ENCODE data around the gene ATF3.
A peak's percentile ranks its signal among the peaks of the same experiment; 100 is the strongest.
"Not testable (repeated sequence)": the region's sequence is repeated elsewhere in the genome, so short reads cannot be mapped to it uniquely, and the experiment has no call there.

The ATF3 gene

GRCh38 chr1:212650228-212650627 lies 41.7 kb downstream of the ATF3 start:
- peaks cover under 1% of the 10 kb centered on the region for H3K27me3 Mint-ChIP-seq
- no peak overlapping the region for H3K4me3 Mint-ChIP-seq
- no peak overlapping the region for H3K27ac Mint-ChIP-seq
- no peaks in the 10 kb centered on the region for H3K9me3 Mint-ChIP-seq
- peaks cover 20% of the 10 kb centered on the region for H3K4me1 Mint-ChIP-seq (ENCODE audit: low read depth)
- intact Hi-C loops (cut with micrococcal nuclease), result no loop called here
- peaks cover 54% of the 10 kb centered on the region for H3K36me3 Mint-ChIP-seq (ENCODE audit: low read depth)

GRCh38 chr1:212651521-212651920 lies 43.0 kb downstream of the ATF3 start:
- no peak overlapping the region for H3K27ac Mint-ChIP-seq
- H3K4me3 Mint-ChIP-seq, result no peak overlapping the region
- intact Hi-C loops (cut with micrococcal nuclease), result no loop called here
- H3K27me3 Mint-ChIP-seq, result peaks cover 5% of the 10 kb centered on the region
- peaks cover 8% of the 10 kb centered on the region for H3K4me1 Mint-ChIP-seq (ENCODE audit: low read depth)
- H3K36me3 Mint-ChIP-seq (ENCODE audit: low read depth), result peaks cover 65% of the 10 kb centered on the region
- no peaks in the 10 kb centered on the region for H3K9me3 Mint-ChIP-seq

DNA sequence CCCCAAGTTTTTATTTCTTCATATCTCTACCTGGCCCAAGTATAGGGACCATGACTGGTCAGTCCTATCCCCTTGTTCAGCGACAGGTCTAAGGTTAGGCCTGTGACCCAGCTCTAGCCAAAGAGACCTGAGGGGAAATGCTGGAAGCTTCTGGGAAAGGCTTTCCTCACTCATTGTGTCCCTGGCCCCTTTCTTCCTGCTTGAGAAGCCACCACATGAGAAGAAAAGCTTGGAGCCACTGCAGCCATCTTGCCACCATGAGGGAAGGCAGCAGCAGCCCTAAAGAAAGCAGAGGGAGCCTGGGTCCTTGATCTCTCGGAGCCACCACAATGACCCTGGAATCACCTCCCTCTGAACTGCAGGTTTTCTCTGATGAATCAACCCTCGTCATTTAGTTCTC lies 43.4 kb downstream of the ATF3 start:
- Mint-ChIP-seq H3K4me3 (no peak overlapping the region), H3K9me3 (no peaks in the 10 kb centered on the region), H3K27me3 (peaks cover 5% of the 10 kb centered on the region), H3K4me1 (ENCODE audit: low read depth) (peaks cover 5% of the 10 kb centered on the region), H3K36me3 (ENCODE audit: low read depth) (peaks cover 65% of the 10 kb centered on the region), H3K27ac (no peak overlapping the region)
- intact Hi-C loops (cut with micrococcal nuclease), result no loop called here

DNA sequence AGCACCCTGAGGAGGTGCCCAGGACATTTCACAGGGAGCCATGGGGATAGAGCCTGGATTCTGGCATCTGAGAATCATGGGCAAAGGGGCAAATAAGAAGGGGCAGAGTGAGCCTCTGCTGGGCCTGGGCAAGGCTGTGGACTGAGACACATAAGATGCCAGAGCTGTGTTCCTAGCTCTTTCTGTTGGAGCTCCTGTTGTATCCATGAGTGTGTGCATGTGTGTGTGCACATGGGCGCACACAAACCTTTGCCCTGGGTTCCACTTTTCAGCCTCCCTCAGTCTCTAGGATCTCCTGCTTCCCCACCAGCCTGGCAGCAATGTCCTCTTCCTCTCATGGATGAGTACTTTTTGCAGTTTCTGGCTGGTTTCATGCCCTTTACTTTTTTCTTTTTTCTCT lies 44.0 kb downstream of the ATF3 start:
- Mint-ChIP-seq H3K27ac (no peak overlapping the region), H3K9me3 (no peaks in the 10 kb centered on the region), H3K4me1 (ENCODE audit: low read depth) (peaks cover 10% of the 10 kb centered on the region), H3K4me3 (no peak overlapping the region), H3K36me3 (ENCODE audit: low read depth) (peaks cover 69% of the 10 kb centered on the region), H3K27me3 (peaks cover 5% of the 10 kb centered on the region)
- intact Hi-C loops (cut with micrococcal nuclease), result no loop called here

DNA sequence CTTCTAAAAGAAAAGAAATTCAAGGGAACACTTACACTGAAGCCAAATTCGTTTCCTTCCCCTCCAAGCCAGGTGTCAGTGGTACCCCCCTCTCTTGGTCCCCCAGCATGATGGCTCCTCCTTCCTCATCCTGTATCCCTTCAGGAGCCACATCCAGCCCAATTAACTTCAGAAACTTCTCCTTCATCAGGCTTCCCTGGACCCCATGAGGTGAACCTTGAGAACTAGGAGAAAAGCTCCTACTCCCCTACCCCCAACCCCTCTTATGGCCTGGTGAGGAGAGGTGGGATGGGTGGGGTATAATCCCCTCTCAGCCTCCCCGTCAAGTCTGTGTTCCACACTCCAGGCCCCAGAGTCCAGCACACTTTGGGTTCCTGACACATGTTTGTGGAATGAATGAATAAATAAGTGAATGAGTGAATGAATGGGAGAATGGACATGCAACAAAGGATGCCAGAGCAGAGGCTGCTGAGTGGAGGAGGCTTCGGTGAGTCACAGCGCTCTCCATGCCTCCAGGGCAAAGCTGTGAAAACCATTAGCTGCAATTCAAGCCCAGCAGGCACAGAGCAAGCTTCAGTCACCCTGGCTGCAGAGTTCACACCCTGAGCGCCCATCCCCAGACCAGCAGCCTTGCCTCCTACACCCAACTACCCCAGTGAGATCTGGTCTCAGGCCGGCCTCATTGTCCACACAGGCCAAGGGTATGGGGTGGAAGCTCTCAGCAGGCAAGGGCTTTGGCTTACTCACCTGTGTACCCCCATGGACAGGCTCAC lies 47.3 kb downstream of the ATF3 start:
- intact Hi-C loops (cut with micrococcal nuclease), result no loop called here
- no peak overlapping the region for H3K27ac Mint-ChIP-seq
- no peaks in the 10 kb centered on the region for H3K9me3 Mint-ChIP-seq
- H3K4me1 Mint-ChIP-seq (ENCODE audit: low read depth), result peaks cover 22% of the 10 kb centered on the region
- peaks cover 94% of the 10 kb centered on the region for H3K36me3 Mint-ChIP-seq (ENCODE audit: low read depth)
- no peak overlapping the region for H3K4me3 Mint-ChIP-seq
- H3K27me3 Mint-ChIP-seq, result peaks cover 6% of the 10 kb centered on the region

DNA sequence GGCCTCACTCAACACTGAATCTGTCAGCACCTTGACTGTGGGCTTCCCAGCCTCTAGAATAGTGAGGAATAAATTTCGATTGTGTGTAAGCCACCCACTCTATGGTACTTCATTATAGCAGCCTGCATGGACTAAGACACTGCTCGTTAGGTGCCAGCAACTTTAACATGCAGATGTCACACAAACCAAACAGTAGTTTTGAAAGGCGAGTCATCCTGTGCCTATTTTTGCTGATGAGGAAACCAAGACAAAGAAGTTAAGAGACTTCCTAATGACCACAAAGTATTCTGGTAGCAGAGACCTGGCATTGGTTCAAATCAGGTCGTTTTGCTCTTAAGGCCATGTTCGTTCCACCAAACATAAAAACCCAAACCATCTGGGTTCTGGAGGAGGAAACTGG lies 48.2 kb downstream of the ATF3 start:
- H3K4me3 Mint-ChIP-seq, result no peak overlapping the region
- H3K27ac Mint-ChIP-seq, result no peak overlapping the region
- H3K4me1 Mint-ChIP-seq (ENCODE audit: low read depth), result peaks cover 27% of the 10 kb centered on the region

GRCh38 chr1:212658250-212658649 lies 49.7 kb downstream of the ATF3 start:
- H3K9me3 Mint-ChIP-seq; H3K4me3 Mint-ChIP-seq; intact Hi-C loops (cut with micrococcal nuclease); H3K27ac Mint-ChIP-seq: not testable (repeated sequence)
- Mint-ChIP-seq H3K4me1 (ENCODE audit: low read depth) (peaks cover 32% of the 10 kb centered on the region), H3K36me3 (ENCODE audit: low read depth) (peaks cover 78% of the 10 kb centered on the region), H3K27me3 (peaks cover 10% of the 10 kb centered on the region)

More for the DNA sequence above, 48.2 kb downstream of the ATF3 start:
- intact Hi-C loops (cut with micrococcal nuclease), result no loop called here
- peaks cover 93% of the 10 kb centered on the region for H3K36me3 Mint-ChIP-seq (ENCODE audit: low read depth)
- peaks cover 10% of the 10 kb centered on the region for H3K27me3 Mint-ChIP-seq
- H3K9me3 Mint-ChIP-seq, result no peaks in the 10 kb centered on the region

- Mint-ChIP-seq H3K27me3 (peaks cover 5% of the 10 kb centered on the region), H3K9me3 (no peaks in the 10 kb centered on the region), H3K36me3 (ENCODE audit: low read depth) (peaks cover 18% of the 10 kb centered on the region), H3K27ac (peak overlapping the region; percentile 99), H3K4me1 (ENCODE audit: low read depth) (peaks cover 74% of the 10 kb centered on the region), H3K4me3 (peak overlapping the region; percentile 87)
- intact Hi-C loops (cut with micrococcal nuclease), result loop anchor here (1.0 to 5.0 kb wide), 2 partner anchors 53 to 118 kb away; no protein-coding TSS in a partner anchor
Measured at GRCh38 chr1:212664409-212665199, 56.0 kb downstream of the ATF3 start.

GRCh38 chr1:212665241-212666115 lies 56.9 kb downstream of the ATF3 start:
- intact Hi-C loops (cut with micrococcal nuclease), result loop anchor here (1.0 to 5.0 kb wide), 2 partner anchors 52 to 117 kb away; no protein-coding TSS in a partner anchor
- Mint-ChIP-seq H3K27ac (peak overlapping the region; percentile 99), H3K4me1 (ENCODE audit: low read depth) (peaks cover 75% of the 10 kb centered on the region)

GRCh38 chr1:212666116-212666775 lies 57.7 kb downstream of the ATF3 start:
- H3K4me3 Mint-ChIP-seq, result no peak overlapping the region
- peaks cover 77% of the 10 kb centered on the region for H3K4me1 Mint-ChIP-seq (ENCODE audit: low read depth)
- peaks cover under 1% of the 10 kb centered on the region for H3K27me3 Mint-ChIP-seq
- H3K36me3 Mint-ChIP-seq (ENCODE audit: low read depth), result peaks cover 2% of the 10 kb centered on the region
- H3K9me3 Mint-ChIP-seq, result no peaks in the 10 kb centered on the region
- peak overlapping the region; percentile 99 for H3K27ac Mint-ChIP-seq
- intact Hi-C loops (cut with micrococcal nuclease), result loop anchor here (5.0 kb wide), 1 partner anchor 51 kb away; no protein-coding TSS in a partner anchor

More at GRCh38 chr1:212665241-212666115, 56.9 kb downstream of the ATF3 start:
- H3K27me3 Mint-ChIP-seq, result peaks cover 5% of the 10 kb centered on the region
- peak overlapping the region; percentile 87 for H3K4me3 Mint-ChIP-seq
- H3K9me3 Mint-ChIP-seq, result no peaks in the 10 kb centered on the region
- H3K36me3 Mint-ChIP-seq (ENCODE audit: low read depth), result peaks cover 9% of the 10 kb centered on the region

- Mint-ChIP-seq H3K4me1 (ENCODE audit: low read depth) (peaks cover 81% of the 10 kb centered on the region), H3K4me3 (peak overlapping the region; percentile 57), H3K36me3 (ENCODE audit: low read depth) (no peaks in the 10 kb centered on the region), H3K27ac (peak overlapping the region; percentile 99), H3K27me3 (no peaks in the 10 kb centered on the region), H3K9me3 (no peaks in the 10 kb centered on the region)
- intact Hi-C loops (cut with micrococcal nuclease), result loop anchor here (1.0 to 5.0 kb wide), 2 partner anchors 33 to 50 kb away; no protein-coding TSS in a partner anchor
Measured at GRCh38 chr1:212667223-212668139, 58.9 kb downstream of the ATF3 start.

GRCh38 chr1:212668477-212668876 lies 59.9 kb downstream of the ATF3 start:
- H3K27me3 Mint-ChIP-seq, result no peaks in the 10 kb centered on the region
- peak overlapping the region; percentile 99 for H3K27ac Mint-ChIP-seq
- H3K9me3 Mint-ChIP-seq, result no peaks in the 10 kb centered on the region
- H3K4me3 Mint-ChIP-seq, result peak overlapping the region; percentile 39
- no peaks in the 10 kb centered on the region for H3K36me3 Mint-ChIP-seq (ENCODE audit: low read depth)
- H3K4me1 Mint-ChIP-seq (ENCODE audit: low read depth), result peaks cover 87% of the 10 kb centered on the region
- intact Hi-C loops (cut with micrococcal nuclease), result loop anchor here (5.0 kb wide), 1 partner anchor 49 kb away; no protein-coding TSS in a partner anchor

Measured in dendritic cell treated with granulocyte-macrophage colony-stimulating factor and Interleukin-4, amounts not matched to agents 40 ng/mL and 50 ng/mL, for 4 days (primary cell).